ENCODE results near the gene EPHA4.

Gene EPHA4

DNA sequence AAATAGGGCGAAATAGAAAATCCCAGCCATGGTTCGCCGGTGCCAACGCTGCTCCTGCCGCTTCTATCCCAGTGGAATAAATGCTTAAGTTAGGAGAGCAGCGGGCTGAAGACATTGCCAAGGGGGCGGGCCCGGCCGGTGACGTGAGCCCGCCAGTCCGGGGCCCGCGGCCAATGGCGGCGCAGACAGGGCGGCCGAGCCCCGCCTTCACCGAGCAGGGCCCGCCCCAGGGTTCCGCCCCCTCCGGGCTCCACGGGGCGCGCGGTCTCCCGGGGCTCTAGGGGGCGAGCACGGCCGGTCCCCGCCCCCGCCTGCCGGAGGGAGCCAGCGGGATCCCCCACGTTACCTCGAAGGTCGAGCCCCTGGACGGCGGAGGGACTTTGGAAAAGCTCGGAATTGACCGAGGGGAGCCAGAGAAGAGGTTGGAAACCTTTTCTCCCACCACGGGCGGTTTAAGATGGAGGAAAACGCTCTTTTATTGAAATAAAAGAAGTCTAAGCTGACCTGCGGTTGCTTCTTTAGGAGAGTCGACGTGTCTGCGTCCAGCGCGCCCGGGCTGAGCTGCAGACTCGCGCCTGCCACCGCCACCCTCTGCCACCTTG lies at the start of gene EPHA4:
Gene EPHA4, minus strand, starts transcription at position 86 of the 602 bp plus-strand sequence. Its CDS starts 56 bp downstream, at position 30.
- peak; percentile 86 for DNase-seq

- DNase-seq, result no peak
These were observed 45.9 kb upstream of the EPHA4 start for GRCh38 chr2:221618007-221618406.

GRCh38 chr2:221616561-221616960 lies 44.5 kb upstream of the EPHA4 start:
- DNase-seq, result no peak

- DNase-seq, result no peak
These were observed 42.2 kb upstream of the EPHA4 start for GRCh38 chr2:221614274-221614673.

DNA sequence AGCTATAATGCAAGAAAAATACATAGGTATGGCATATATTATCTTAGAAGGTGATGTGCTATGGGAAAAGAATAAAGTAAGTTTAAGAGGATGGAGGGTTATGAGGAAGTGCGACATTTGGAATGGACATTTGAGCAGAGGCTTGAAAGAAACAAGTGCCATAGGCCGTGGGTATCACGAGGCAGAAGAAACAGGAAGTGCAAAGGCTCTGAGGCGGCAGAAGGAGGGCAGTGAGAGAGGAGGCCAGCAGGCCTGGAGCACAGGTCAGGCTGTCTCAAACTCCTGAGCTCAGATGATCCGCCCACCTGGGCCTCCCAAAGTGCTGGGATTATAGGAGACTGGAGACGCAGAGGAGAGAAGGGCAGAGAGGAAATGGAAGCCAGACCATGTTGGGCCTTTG lies 40.7 kb upstream of the EPHA4 start:
- no peak for DNase-seq

GRCh38 chr2:221612161-221612560 lies 40.1 kb upstream of the EPHA4 start:
- DNase-seq, result no peak

DNA sequence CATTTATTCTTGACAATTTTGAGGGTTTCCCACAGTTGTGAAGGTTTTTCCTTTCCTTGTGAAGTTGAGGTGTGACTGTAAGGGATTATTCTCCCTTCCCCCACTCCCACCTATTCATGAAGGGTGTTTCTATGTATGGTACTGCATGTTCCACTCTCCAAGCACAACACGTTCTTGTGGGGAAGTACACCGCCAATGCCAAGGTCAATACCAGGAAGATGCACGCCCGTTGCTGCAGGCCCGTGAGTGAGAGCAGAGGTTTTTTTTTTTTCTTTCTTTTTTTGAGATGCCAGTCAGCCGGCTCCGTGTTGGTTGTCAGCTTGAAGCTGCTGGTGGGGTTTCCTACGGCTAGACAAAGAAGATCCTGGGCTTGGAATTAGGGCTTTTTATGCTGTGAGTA lies 38.6 kb upstream of the EPHA4 start:
- DNase-seq, result no peak

- DNase-seq, result no peak
These were observed 38.2 kb upstream of the EPHA4 start for GRCh38 chr2:221610255-221610654.

DNA sequence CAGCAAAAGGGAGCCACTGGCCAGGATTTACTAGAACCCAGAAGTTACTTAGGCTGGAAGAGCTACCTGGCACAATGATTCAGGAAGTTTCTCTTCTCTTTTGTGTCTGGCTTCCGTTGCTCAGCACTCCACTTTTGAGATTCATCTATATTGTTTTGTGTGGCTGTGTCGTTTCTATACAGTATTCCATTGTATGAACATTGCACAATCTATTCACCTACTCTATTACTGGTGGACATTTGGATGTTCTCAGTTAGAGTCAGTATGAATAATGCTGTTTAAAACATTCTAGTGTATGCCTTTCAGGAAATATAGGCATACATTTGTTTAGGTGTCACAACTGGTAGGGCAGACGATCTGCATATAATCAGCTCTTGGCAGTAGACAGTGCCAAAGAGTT lies 36.3 kb upstream of the EPHA4 start:
- no peak for DNase-seq

DNA sequence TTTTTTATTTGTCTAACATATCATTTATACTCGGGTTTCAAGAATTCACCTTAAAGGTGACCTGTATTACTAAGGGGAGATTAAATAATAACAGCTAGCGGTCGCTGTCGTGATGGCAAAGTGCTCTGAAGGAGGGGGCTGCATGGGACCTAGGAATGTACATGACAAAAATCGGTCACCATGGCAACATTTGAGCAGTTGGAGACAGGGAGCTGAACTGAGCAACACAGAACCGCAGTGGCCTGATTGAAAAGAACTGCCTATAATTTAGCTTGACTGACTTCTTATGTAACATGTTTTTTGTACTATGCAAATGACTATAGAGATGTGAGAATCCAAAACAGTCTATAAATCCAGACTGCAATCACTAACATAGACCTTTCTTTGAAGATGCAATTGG lies 34.3 kb upstream of the EPHA4 start:
- no peak for DNase-seq

DNA sequence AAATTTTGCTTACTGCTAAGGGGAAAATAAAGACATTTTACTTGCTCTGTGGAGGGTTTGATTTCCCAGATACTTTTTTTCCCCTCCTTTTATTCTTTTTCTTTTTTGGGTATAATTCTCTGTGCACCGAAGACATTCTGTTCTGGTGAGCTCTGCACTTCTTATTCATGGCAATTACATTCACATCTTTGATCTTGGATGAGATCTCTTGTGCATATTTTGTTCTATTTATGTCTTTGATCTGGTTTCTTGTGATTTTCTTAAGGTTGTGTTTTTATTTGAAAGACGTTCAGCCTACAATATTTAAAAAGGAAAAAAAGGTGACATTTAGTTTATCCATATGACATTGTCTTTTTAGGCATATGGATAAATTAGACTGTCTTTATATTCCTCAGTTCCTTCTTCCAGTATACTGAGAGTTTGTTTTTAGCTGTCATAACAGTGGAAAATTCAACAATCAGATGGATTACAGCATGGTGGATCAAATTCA lies 33.7 kb upstream of the EPHA4 start:
- DNase-seq, result no peak

DNA sequence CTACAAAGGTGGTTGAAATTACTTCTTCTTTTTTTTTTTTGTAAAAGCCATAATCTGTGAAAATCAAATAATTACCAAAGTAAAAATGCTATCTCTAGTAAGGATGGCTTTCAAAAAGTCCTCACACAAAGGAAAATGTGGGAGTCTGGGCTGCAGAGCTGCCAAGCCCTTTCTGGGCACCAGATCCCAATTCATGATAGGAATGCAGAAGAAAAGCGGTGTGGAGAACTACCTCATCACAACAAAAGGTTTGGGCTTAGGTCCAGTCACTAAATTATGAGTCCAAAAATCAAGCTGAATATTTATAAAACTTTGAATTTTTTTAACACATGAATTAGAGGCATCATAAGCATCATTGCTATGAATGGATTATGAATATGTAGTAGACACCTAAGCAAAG lies 30.8 kb upstream of the EPHA4 start:
- no peak for DNase-seq

GRCh38 chr2:221601376-221601775 lies 29.3 kb upstream of the EPHA4 start:
- DNase-seq, result no peak

DNA sequence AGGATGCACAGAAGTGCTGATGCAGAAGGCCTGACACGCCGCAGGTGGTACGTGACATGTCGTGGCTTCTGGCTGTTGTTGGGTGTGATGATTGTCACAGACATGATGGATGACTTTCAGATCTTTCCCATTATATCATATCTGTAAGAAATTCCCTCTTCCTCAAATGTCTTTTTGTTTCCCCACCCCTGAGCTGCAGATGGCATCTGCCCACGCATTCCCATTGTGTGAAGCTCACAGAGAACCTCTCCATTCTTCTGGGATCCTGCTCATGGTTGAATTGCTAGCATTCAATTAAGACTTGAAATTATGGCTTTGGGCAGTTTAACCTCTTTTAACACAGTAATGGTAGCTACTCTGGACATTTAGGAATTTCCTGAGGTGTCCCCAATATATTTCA lies 28.3 kb upstream of the EPHA4 start:
- no peak for DNase-seq

DNA sequence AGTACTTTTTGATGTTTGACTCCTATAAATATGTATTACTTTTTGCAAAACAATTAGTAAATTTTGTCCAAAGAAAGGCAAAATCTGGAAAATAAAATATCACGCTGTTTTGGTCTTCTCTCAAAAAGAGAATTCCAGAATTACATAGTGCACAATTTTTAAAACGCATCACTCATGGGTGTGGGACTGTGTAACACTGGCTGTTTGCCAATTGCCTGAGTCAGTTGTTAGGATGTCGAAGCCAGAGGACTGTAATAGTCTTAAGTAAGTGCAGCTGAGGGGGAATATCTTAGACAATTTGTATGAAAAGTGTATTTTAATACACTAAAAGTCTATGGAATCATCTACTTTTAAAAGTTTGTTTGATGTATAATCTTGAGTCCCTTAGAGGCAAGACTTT lies 24.1 kb upstream of the EPHA4 start:
- no peak for DNase-seq

DNA sequence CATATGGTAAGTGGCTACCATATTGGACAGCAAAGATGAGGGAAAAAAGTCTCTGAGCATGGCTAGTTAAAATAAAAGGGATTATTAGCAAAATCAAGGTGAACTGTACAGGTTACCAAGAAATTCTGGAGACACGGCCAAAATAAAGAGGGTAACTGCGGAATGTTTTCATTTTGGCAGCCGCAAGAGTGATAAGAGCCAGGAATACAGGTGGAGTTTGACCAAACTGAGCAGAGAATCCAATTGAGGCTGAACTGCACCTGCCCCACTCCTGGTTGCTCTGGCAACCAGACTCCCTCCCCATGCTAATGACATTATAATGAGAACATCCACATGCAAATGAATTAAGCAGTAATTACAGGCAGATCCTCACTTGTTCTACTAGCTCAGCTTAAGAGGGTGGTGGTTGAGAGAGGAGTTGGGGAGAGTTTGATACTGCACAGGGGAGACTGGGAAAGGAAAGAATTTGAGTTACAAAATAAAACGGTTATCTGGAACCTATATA lies 18.8 kb upstream of the EPHA4 start:
- no peak for DNase-seq

GRCh38 chr2:221589696-221590095 lies 17.6 kb upstream of the EPHA4 start:
- DNase-seq, result no peak

DNA sequence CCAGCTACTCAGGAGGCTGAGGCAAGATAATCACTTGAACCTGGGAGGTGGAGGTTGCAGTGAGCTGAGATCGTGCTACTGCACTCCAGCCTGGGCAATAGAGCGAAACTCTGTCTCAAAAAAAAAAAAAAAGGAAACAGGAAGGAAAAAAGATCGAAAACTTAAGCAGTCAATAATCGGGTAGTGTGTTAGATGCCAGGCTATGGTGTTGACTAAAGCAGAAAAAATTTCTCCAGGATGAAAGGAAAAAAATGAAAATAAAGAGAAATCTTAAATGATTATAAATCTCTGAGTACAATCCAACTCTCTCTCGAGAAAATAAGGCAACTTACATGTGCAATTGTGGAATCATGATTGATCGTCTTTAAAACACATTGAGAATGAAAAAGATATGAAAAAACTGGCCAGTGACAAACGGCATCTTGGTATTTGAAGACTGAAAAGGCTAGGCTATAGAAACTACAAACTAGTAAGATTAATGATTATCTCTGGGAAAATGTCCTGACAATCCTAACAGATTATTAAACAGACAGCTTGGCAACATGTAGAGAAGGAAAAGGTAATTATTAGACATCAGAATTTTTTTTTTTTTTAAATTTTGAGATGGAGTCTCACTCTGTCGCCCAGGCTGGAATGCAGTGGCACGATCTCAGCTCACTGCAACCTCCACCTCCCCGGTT lies 16.3 kb upstream of the EPHA4 start:
- DNase-seq, result no peak

GRCh38 chr2:221581986-221582385 lies 9.9 kb upstream of the EPHA4 start:
- DNase-seq, result no peak

DNA sequence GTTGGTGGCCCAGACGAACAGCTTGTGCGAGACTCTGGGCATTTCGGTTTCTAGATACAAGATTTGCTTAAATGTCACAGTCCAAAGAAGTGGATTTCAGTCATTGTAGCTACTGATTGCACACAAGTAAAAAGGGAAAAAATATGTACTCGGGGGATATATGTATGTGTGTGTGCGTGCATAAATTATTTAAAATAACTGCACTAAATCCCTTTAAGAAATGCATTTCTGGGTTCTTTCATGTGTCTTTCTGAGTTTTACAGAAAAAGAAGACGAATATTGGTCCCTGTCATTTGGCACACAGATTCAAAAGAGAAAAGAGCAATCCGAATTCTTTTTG lies 2.1 kb upstream of the EPHA4 start:
- DNase-seq, result no peak

GRCh38 chr2:221573430-221574230 lies 1.5 kb upstream of the EPHA4 start:
- peak; percentile 79 for DNase-seq

GRCh38 chr2:221572821-221573429 lies 821 bp upstream of the EPHA4 start:
- peak; percentile 32 for DNase-seq

DNA sequence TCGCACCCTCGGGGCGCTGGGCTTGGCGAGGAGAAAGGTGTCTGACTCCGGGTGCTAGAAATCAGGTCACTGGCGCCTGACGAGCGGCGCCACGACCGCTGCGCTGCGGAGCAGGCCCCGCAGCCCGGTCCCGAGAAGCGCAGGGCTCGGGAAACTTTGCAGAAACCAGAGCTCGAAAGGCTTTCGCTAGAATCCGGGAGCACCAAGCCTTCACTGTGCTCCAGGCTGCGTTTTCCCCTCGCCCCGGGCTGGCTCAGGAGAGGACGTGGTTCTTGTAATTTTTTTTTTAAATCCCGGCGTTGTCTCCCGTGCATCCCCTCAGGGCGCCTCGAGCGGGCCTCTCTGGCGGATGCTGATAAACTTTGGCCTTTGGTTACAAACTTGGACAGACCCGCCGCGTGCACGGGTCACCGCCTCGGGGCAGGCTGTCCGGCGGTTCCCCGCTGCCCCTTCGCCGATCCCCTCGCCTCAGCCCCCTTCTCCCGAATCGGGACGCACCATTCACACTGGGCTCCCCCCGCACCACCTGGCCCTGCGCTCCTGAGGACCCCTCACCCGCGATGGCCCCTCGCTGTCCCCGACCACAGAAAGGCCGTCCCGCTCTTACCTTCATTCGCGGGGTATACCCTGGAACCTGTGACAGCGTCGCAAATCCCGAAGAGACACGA lies 419 bp downstream of the EPHA4 start:
- peak; percentile 40 for DNase-seq

Data from activated naive CD4-positive, alpha-beta T cell treated with anti-CD3 and anti-CD28 coated beads, Interleukin-2, amount 50 U/mL, for 16 hours (primary cell).